ENCODE data around the gene EGFL6. TPM values are rescaled to one million over a fixed set of nuclear protein-coding genes. Genes with fewer than 3 reads are reported as not detected.

The EGFL6 gene
- total and polyA plus RNA-seq, 2 of the 4 experiments (the other 2 are of a cell fraction): not detected

DNA sequence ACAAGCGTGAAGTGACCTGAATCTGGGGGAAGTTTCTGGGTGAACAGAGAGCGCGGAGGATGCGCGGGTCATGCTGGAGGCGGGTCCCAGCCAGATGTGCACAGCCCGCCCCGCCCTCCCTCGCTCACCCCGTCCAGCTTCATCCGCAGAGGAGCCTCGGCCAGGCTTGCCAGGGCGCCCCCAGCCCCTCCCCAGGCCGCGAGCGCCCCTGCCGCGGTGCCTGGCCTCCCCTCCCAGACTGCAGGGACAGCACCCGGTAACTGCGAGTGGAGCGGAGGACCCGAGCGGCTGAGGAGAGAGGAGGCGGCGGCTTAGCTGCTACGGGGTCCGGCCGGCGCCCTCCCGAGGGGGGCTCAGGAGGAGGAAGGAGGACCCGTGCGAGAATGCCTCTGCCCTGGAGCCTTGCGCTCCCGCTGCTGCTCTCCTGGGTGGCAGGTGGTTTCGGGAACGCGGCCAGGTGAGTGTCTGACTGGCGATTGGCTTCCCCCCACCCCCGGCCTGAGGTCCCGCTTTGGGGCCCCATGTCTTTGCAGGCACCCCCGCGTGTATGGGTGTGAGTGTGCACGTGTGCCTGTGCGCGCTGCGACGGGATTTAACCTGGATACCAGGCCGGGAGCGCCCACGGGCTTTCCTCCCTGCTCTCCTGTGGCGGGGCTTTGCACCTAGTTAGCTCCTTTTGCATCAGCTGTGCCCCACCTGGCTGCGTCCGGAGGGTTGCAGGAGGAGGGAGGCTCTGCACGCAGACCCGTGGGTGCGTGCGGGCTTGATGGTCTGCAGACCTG is at the start of gene EGFL6 (continued):
- TF ChIP-seq RCOR1 (IDR thresholded peaks at IDR 0.05; ENCODE audit: insufficient replicate concordance, low read length) (no peak), POLR2A (IDR thresholded peaks at IDR 0.05; ENCODE audit: low read depth, low read length) (no peak), RAD21 (IDR thresholded peaks at IDR 0.05; ENCODE audit: low read length) (no peak)

DNA sequence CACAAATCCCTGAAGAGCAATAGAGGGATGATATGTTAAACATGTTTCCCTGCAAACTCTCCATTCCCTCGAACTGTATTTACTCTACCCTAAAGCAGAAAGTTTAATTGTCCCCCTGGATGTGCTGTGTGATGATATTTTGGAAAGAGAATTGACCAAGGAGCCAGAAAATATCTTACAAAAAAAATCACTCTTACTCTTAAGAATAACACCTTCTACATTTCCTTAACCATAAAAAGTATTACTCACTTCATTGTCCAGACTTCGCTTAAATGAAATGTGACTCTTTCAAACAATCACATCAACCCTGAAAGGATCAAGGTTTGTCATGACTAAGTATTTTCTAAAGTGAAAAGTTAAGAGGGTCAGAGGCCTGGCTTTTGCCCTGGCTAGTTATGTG is 49.0 kb upstream of the EGFL6 start:
- Histone ChIP-seq H4K8ac (ENCODE audit: low read depth in 2 of 2, low read length in 2 of 2) (no peak overlapping the region), H3K18ac (ENCODE audit: low read depth, low read length) (no peak overlapping the region), H3K9me1 (ENCODE audit: insufficient read depth, low read length) (no peaks in the 10 kb centered on the region), H3K9ac (ENCODE audit: low read depth, low read length) (no peak overlapping the region), H3K27ac (ENCODE audit: insufficient read depth, low read length) (no peak overlapping the region), H3K27me3 (ENCODE audit: control insufficient read depth, insufficient read depth, low read length) (peaks cover 5% of the 10 kb centered on the region), H4K5ac (ENCODE audit: low read depth, low read length) (no peak overlapping the region), H4K91ac (ENCODE audit: insufficient read depth, low read depth, low read length) (no peak overlapping the region), H3K56ac (ENCODE audit: extremely low read depth, insufficient read depth, low read length) (no peak overlapping the region), H3K4ac (ENCODE audit: low read depth, low read length) (no peak overlapping the region), H3K36me3 (ENCODE audit: control insufficient read depth, insufficient read depth, low read length) (no peaks in the 10 kb centered on the region), H2AK5ac (ENCODE audit: low read depth, low read length) (no peak overlapping the region), H3K79me1 (ENCODE audit: low read depth in 1 of 2, low read length in 2 of 2) (no peaks in the 10 kb centered on the region), H2AFZ (replicated peaks; ENCODE audit: low read length, poor library complexity) (no peak overlapping the region), H4K20me1 (ENCODE audit: insufficient read depth, low read length) (no peaks in the 10 kb centered on the region), H2AK9ac (replicated peaks; ENCODE audit: low read depth, low read length, poor library complexity) (no peak overlapping the region), H2BK20ac (ENCODE audit: low read depth, low read length) (no peak overlapping the region), H2BK15ac (ENCODE audit: low read depth, low read length) (no peak overlapping the region), H3K4me3 (ENCODE audit: insufficient read depth, low read depth, low read length) (no peak overlapping the region), H3K4me1 (ENCODE audit: control insufficient read depth, insufficient read depth, low read length) (no peaks in the 10 kb centered on the region), H3K23ac (ENCODE audit: low read depth, low read length) (no peak overlapping the region), H2BK5ac (ENCODE audit: low read depth, low read length, poor library complexity, severe bottlenecking) (no peak overlapping the region), H2BK120ac (ENCODE audit: low read depth, low read length) (no peak overlapping the region), H3K9me3 (ENCODE audit: control insufficient read depth, insufficient read depth, low read length) (no peaks in the 10 kb centered on the region), H3K14ac (replicated peaks; ENCODE audit: low read depth, low read length) (no peak overlapping the region), H3K4me2 (ENCODE audit: low read depth, low read length) (no peak overlapping the region)
- BruUV-seq (replicated peaks): no TSS peak
- WGBS, 2 experiments (ENCODE audit: extremely low coverage in 2 of 2, insufficient read length in 1 of 2): no CpG with 5 or more reads among the region's 2 CpGs
- intact Hi-C loops (cut with micrococcal nuclease): loop anchor here (5.0 kb wide), 1 partner anchor 127 kb away; no protein-coding TSS in a partner anchor
- DNase-seq (no peak), ATAC-seq (ENCODE audit: low read depth) (no peak)
- dilution Hi-C loops (cut with HindIII; ENCODE audit: low sequenced_read_pairs, unreplicated experiment): no loop called here
- ChIA-PET CTCF (no interaction called here), POLR2A (ENCODE audit: unreplicated experiment) (no interaction called here)
- in situ Hi-C loops (cut with MboI; ENCODE audit: low sequenced_read_pairs): loop anchor here (25.0 kb wide), 1 partner anchor 117 kb away; no protein-coding TSS in a partner anchor
- no peak for TF ChIP-seq CHD1 (IDR thresholded peaks at IDR 0.05; ENCODE audit: low read depth, low read length)
- TF ChIP-seq, protein P1, sequence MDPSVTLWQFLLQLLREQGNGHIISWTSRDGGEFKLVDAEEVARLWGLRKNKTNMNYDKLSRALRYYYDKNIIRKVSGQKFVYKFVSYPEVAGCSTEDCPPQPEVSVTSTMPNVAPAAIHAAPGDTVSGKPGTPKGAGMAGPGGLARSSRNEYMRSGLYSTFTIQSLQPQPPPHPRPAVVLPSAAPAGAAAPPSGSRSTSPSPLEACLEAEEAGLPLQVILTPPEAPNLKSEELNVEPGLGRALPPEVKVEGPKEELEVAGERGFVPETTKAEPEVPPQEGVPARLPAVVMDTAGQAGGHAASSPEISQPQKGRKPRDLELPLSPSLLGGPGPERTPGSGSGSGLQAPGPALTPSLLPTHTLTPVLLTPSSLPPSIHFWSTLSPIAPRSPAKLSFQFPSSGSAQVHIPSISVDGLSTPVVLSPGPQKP (IDR thresholded peaks at IDR 0.05; ENCODE audit: borderline replicate concordance, low read depth, low read length): no peak
- no peak for TF ChIP-seq MXI1 (IDR thresholded peaks at IDR 0.05; ENCODE audit: borderline replicate concordance, low read depth, low read length)
- TF ChIP-seq SMC3 (IDR thresholded peaks at IDR 0.05; ENCODE audit: low read depth, low read length): no peak
- TF ChIP-seq RFX5 (IDR thresholded peaks at IDR 0.05; ENCODE audit: low read depth, low read length): no peak
- no peak for TF ChIP-seq FOS (IDR thresholded peaks at IDR 0.05; ENCODE audit: low read depth, low read length)
- TF ChIP-seq RCOR1 (IDR thresholded peaks at IDR 0.05; ENCODE audit: insufficient replicate concordance, low read length): no peak
- TF ChIP-seq MAZ (IDR thresholded peaks at IDR 0.05; ENCODE audit: borderline replicate concordance, low read depth, low read length): no peak
- no peak for TF ChIP-seq RAD21 (IDR thresholded peaks at IDR 0.05; ENCODE audit: low read length)
- TF ChIP-seq, protein P2, sequence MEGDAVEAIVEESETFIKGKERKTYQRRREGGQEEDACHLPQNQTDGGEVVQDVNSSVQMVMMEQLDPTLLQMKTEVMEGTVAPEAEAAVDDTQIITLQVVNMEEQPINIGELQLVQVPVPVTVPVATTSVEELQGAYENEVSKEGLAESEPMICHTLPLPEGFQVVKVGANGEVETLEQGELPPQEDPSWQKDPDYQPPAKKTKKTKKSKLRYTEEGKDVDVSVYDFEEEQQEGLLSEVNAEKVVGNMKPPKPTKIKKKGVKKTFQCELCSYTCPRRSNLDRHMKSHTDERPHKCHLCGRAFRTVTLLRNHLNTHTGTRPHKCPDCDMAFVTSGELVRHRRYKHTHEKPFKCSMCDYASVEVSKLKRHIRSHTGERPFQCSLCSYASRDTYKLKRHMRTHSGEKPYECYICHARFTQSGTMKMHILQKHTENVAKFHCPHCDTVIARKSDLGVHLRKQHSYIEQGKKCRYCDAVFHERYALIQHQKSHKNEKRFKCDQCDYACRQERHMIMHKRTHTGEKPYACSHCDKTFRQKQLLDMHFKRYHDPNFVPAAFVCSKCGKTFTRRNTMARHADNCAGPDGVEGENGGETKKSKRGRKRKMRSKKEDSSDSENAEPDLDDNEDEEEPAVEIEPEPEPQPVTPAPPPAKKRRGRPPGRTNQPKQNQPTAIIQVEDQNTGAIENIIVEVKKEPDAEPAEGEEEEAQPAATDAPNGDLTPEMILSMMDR (conservative IDR thresholded peaks at IDR 0.05; ENCODE audit: low read depth, low read length): no peak
- TF ChIP-seq NFE2L2 (IDR thresholded peaks at IDR 0.05; ENCODE audit: low read depth, low read length): no peak
- no peak for TF ChIP-seq POLR2A (IDR thresholded peaks at IDR 0.05; ENCODE audit: low read depth, low read length)
- TF ChIP-seq CEBPB (IDR thresholded peaks at IDR 0.05; ENCODE audit: low read depth, low read length): no peak

Data from IMR-90 (cell line).